Left renal pelvis (tissue), 4 donors: ENCODE measurements around the gene RBBP6. TPM values are rescaled to one million over a fixed set of nuclear protein-coding genes. Genes with fewer than 3 reads are reported as not detected.
"Not testable (repeated sequence)": the region's sequence is repeated elsewhere in the genome, so short reads cannot be mapped to it uniquely, and the experiment has no call there.

ENCODE experiments used
- DNase-seq, 4 donors: peaks; one replicate each; pipeline ENCODE4 v3.0.0-alpha.2; 2013; ENCODE audit warnings: low read depth in 4 of 4, low spot score in 3 of 4
- polyA plus RNA-seq, 4 donors: library from polyadenylated mRNA; unstranded; fragments of 120-200 nt; gene quantifications; one replicate each; pipeline ENCODE4 v1.2.1, GENCODE V29; 2013; ENCODE audit not compliant: insufficient read length in 4 of 4

Gene RBBP6
- polyA plus RNA-seq, result 10 to 100 TPM; 72.4 to 82.0 (median 78.4) TPM

- peak; percentile 89 to 95 (median 94) for DNase-seq
Observed at GRCh38 chr16:24539295-24539849, at the start of gene RBBP6. Gene RBBP6 (plus strand): TSS chr16:24539566. CDS start chr16:24540627, 1,061 bp downstream.

GRCh38 chr16:24490866-24491265 is 48.5 kb upstream of the RBBP6 start:
- no peak for DNase-seq

GRCh38 chr16:24491731-24492130 is 47.6 kb upstream of the RBBP6 start:
- DNase-seq, result no peak

GRCh38 chr16:24493821-24494220 is 45.5 kb upstream of the RBBP6 start:
- no peak for DNase-seq

GRCh38 chr16:24495207-24495606 is 44.2 kb upstream of the RBBP6 start:
- not testable (repeated sequence) for DNase-seq

GRCh38 chr16:24497440-24497839 is 41.9 kb upstream of the RBBP6 start:
- DNase-seq, result no peak

GRCh38 chr16:24499193-24499814 is 40.1 kb upstream of the RBBP6 start:
- no peak for DNase-seq

GRCh38 chr16:24504472-24505345 is 34.7 kb upstream of the RBBP6 start:
- peak in 3 of 4 donors; percentile 20 to 36 (median 31) for DNase-seq

- DNase-seq, result no peak
Observed at GRCh38 chr16:24505959-24506358, 33.4 kb upstream of the RBBP6 start.

- no peak for DNase-seq
Observed at GRCh38 chr16:24507959-24508480, 31.3 kb upstream of the RBBP6 start.

GRCh38 chr16:24508614-24509013 is 30.8 kb upstream of the RBBP6 start:
- no peak for DNase-seq

GRCh38 chr16:24509536-24509935 is 29.8 kb upstream of the RBBP6 start:
- no peak for DNase-seq

- DNase-seq, result no peak
Observed at GRCh38 chr16:24511174-24511573, 28.2 kb upstream of the RBBP6 start.

- DNase-seq, result no peak
Observed at GRCh38 chr16:24511792-24512191, 27.6 kb upstream of the RBBP6 start.

- DNase-seq, result no peak
Observed at GRCh38 chr16:24514096-24514495, 25.3 kb upstream of the RBBP6 start.

GRCh38 chr16:24515186-24515585 is 24.2 kb upstream of the RBBP6 start:
- no peak for DNase-seq

GRCh38 chr16:24516900-24517669 is 22.3 kb upstream of the RBBP6 start:
- peak; percentile 61 to 77 (median 66) for DNase-seq

- no peak for DNase-seq
Observed at GRCh38 chr16:24518498-24518897, 20.9 kb upstream of the RBBP6 start.

GRCh38 chr16:24520983-24521382 is 18.4 kb upstream of the RBBP6 start:
- DNase-seq, result no peak

GRCh38 chr16:24522751-24523150 is 16.6 kb upstream of the RBBP6 start:
- no peak for DNase-seq

- no peak for DNase-seq
Observed at GRCh38 chr16:24523569-24523968, 15.8 kb upstream of the RBBP6 start.
